ENCODE measurements around the gene THOC7.

GRCh38 chr3:63895422-63896189 lies 32.0 kb upstream of the THOC7 start:
- TF ChIP-seq, protein P1, sequence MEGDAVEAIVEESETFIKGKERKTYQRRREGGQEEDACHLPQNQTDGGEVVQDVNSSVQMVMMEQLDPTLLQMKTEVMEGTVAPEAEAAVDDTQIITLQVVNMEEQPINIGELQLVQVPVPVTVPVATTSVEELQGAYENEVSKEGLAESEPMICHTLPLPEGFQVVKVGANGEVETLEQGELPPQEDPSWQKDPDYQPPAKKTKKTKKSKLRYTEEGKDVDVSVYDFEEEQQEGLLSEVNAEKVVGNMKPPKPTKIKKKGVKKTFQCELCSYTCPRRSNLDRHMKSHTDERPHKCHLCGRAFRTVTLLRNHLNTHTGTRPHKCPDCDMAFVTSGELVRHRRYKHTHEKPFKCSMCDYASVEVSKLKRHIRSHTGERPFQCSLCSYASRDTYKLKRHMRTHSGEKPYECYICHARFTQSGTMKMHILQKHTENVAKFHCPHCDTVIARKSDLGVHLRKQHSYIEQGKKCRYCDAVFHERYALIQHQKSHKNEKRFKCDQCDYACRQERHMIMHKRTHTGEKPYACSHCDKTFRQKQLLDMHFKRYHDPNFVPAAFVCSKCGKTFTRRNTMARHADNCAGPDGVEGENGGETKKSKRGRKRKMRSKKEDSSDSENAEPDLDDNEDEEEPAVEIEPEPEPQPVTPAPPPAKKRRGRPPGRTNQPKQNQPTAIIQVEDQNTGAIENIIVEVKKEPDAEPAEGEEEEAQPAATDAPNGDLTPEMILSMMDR (IDR thresholded peaks at IDR 0.05), result no peak
- TF ChIP-seq POLR2A (IDR thresholded peaks at IDR 0.05), result no peak

All from adrenal gland (tissue), 5 donors.